ENCODE measurements around the gene SPTSSA. TPM values are rescaled to one million over a fixed set of nuclear protein-coding genes. Genes with fewer than 3 reads are reported as not detected.

SPTSSA gene
- polyA plus RNA-seq, 1 of the 3 experiments (the other 2 are of a cell fraction) = 39.5 TPM

- H4K20me1 ChIP-seq (ENCODE audit: insufficient read depth) = peaks cover 5% of the 10 kb centered on the region; the same call in 1 of the 2 replicates
- CTCF ChIA-PET = interaction anchor here (1.2 kb wide), 1 partner anchor 15 kb away, joined by 4 read pairs; no protein-coding TSS in a partner anchor
- H3F3A ChIP-seq (replicated peaks; ENCODE audit: insufficient read depth) = peaks cover 7% of the 10 kb centered on the region
- H3K9ac ChIP-seq = no peak overlapping the region
- no peaks in the 10 kb centered on the region; a peak in 1 of 4 replicates for H3K4me1 ChIP-seq (ENCODE audit: control insufficient read depth in 1 of 2, insufficient read depth in 2 of 2, low read depth in 1 of 2, low read length in 1 of 2)
- no peak overlapping the region for H3K27ac ChIP-seq (ENCODE audit: low read depth in 2 of 2, low read length in 1 of 2)
- POLR2A ChIA-PET = no interaction called here
- no peaks in the 10 kb centered on the region for H3K9me2 ChIP-seq
- no peak for TF ChIP-seq MXI1 (IDR thresholded peaks at IDR 0.05; ENCODE audit: low read depth, low read length)
- TF ChIP-seq CTCF (IDR thresholded peaks at IDR 0.05) = 0 out of 2 replicates have a peak, but pooled peaks have one; percentile 6
- no peak overlapping the region for H2AFZ ChIP-seq (ENCODE audit: low read depth)
- no peak for DNase-seq
- no peaks in the 10 kb centered on the region for H3K27me3 ChIP-seq (ENCODE audit: insufficient read depth)
- H3K36me3 ChIP-seq (replicated peaks in 1 of 2; ENCODE audit: control insufficient read depth in 1 of 2, insufficient read depth in 2 of 2, low read length in 1 of 2) = peaks cover 0 to 10% of the 10 kb centered on the region in 2 experiments
- H3K4me2 ChIP-seq = no peak overlapping the region
- no peaks in the 10 kb centered on the region for H3K9me3 ChIP-seq
- H3K79me2 ChIP-seq (ENCODE audit: insufficient read depth) = peaks cover 5% of the 10 kb centered on the region; the same call in 1 of the 2 replicates
- no peak overlapping the region for H3K4me3 ChIP-seq (ENCODE audit: low read depth in 2 of 2, low read length in 1 of 2)
- 96% methylated on average over 4 of the region's 4 CpGs for WGBS (ENCODE audit: low lambda C conversion rate)
These were observed 22.9 kb downstream of the SPTSSA start for GRCh38 chr14:34439090-34439489.

- TF ChIP-seq MEF2A (IDR thresholded peaks at IDR 0.05; ENCODE audit: borderline replicate concordance, low read depth) (no peak), POLR2AphosphoS5 (IDR thresholded peaks at IDR 0.05; ENCODE audit: low read depth, low read length) (no peak), TCF12 (IDR thresholded peaks at IDR 0.05) (no peak), FOXM1 (IDR thresholded peaks at IDR 0.05; ENCODE audit: low read depth) (no peak)
- Histone ChIP-seq H3K27ac (ENCODE audit: low read depth in 2 of 2, low read length in 1 of 2) (no peak overlapping the region), H2AFZ (ENCODE audit: low read depth) (no peak overlapping the region), H3K9ac (no peak overlapping the region), H3K79me2 (ENCODE audit: insufficient read depth) (peaks cover 5% of the 10 kb centered on the region; the same call in 1 of the 2 replicates), H3K9me3 (no peaks in the 10 kb centered on the region), H3K4me2 (no peak overlapping the region), H3K36me3 (replicated peaks in 1 of 2; ENCODE audit: control insufficient read depth in 1 of 2, insufficient read depth in 2 of 2, low read length in 1 of 2) (peaks cover 0 to 14% of the 10 kb centered on the region in 2 experiments), H3K9me2 (no peaks in the 10 kb centered on the region), H3F3A (replicated peaks; ENCODE audit: insufficient read depth) (peaks cover 7% of the 10 kb centered on the region), H3K27me3 (ENCODE audit: insufficient read depth) (no peaks in the 10 kb centered on the region), H3K4me1 (ENCODE audit: control insufficient read depth in 1 of 2, insufficient read depth in 2 of 2, low read depth in 1 of 2, low read length in 1 of 2) (no peaks in the 10 kb centered on the region; a peak in 1 of 4 replicates), H4K20me1 (ENCODE audit: insufficient read depth) (peaks cover 5% of the 10 kb centered on the region; the same call in 1 of the 2 replicates), H3K4me3 (ENCODE audit: low read depth in 2 of 2, low read length in 1 of 2) (no peak overlapping the region)
- 91% methylated on average over 4 of the region's 4 CpGs for WGBS (ENCODE audit: low lambda C conversion rate)
- ChIA-PET CTCF (no interaction called here), POLR2A (no interaction called here)
- DNase-seq = no peak
These were observed 23.6 kb downstream of the SPTSSA start for GRCh38 chr14:34438438-34438837.

- H3K9ac ChIP-seq = no peak overlapping the region
- WGBS (ENCODE audit: low lambda C conversion rate) = 97% methylated on average over 3 of the region's 3 CpGs
- no peak overlapping the region for H3K27ac ChIP-seq (ENCODE audit: low read depth in 2 of 2, low read length in 1 of 2)
- no peaks in the 10 kb centered on the region for H3K27me3 ChIP-seq (ENCODE audit: insufficient read depth)
- H3K4me2 ChIP-seq = no peak overlapping the region
- no peaks in the 10 kb centered on the region for H3K9me2 ChIP-seq
- H4K20me1 ChIP-seq (ENCODE audit: insufficient read depth) = peaks cover 5% of the 10 kb centered on the region; the same call in 1 of the 2 replicates
- no peak overlapping the region for H2AFZ ChIP-seq (ENCODE audit: low read depth)
- no peak for TF ChIP-seq SMC3 (IDR thresholded peaks at IDR 0.05; ENCODE audit: low read depth, low read length)
- TF ChIP-seq YY1 (IDR thresholded peaks at IDR 0.05; ENCODE audit: low read depth) = no peak
- no peak for TF ChIP-seq TEAD4 (IDR thresholded peaks at IDR 0.05; ENCODE audit: borderline replicate concordance, insufficient read depth)
- TF ChIP-seq EZH2phosphoT487 (IDR thresholded peaks at IDR 0.05; ENCODE audit: borderline replicate concordance, low read depth) = no peak
- no peaks in the 10 kb centered on the region; a peak in 1 of 4 replicates for H3K4me1 ChIP-seq (ENCODE audit: control insufficient read depth in 1 of 2, insufficient read depth in 2 of 2, low read depth in 1 of 2, low read length in 1 of 2)
- ChIA-PET POLR2A (no interaction called here), CTCF (interaction anchor here (1.0 kb wide), 1 partner anchor 106 kb away, joined by 4 read pairs; no protein-coding TSS in a partner anchor)
- H3K4me3 ChIP-seq (ENCODE audit: low read depth in 2 of 2, low read length in 1 of 2) = no peak overlapping the region
- DNase-seq = no peak
- H3K9me3 ChIP-seq = no peaks in the 10 kb centered on the region
- H3F3A ChIP-seq (replicated peaks; ENCODE audit: insufficient read depth) = peaks cover 7% of the 10 kb centered on the region
- H3K79me2 ChIP-seq (ENCODE audit: insufficient read depth) = peaks cover 5% of the 10 kb centered on the region; the same call in 1 of the 2 replicates
- H3K36me3 ChIP-seq (replicated peaks in 1 of 2; ENCODE audit: control insufficient read depth in 1 of 2, insufficient read depth in 2 of 2, low read length in 1 of 2) = peaks cover 0 to 15% of the 10 kb centered on the region in 2 experiments
These were observed 24.3 kb downstream of the SPTSSA start for GRCh38 chr14:34437729-34438080.

Measured in SK-N-SH (cell line).